Activated CD4-positive, alpha-beta T cell treated with anti-CD3 and anti-CD28 coated beads, Interleukin-2, amount 50 U/mL, for 24 hours (primary cell): ENCODE data around the gene SOX18.
"Not testable (repeated sequence)": the region's sequence is repeated elsewhere in the genome, so short reads cannot be mapped to it uniquely, and the experiment has no call there.

ENCODE experiments used
- DNase-seq, 2 donors: peaks; one replicate each; pipeline ENCODE4 v3.0.0-alpha.2; 2020; ENCODE audit warnings: low read depth in 1 of 2, low spot score in 1 of 2

The SOX18 gene

GRCh38 chr20:64024141-64024990 lies 25.1 kb downstream of the SOX18 start:
- DNase-seq: no peak

- no peak for DNase-seq
Measured at GRCh38 chr20:64023361-64024140, 25.9 kb downstream of the SOX18 start.

GRCh38 chr20:64022671-64023360 lies 26.6 kb downstream of the SOX18 start:
- no peak for DNase-seq

- no peak for DNase-seq
Measured at GRCh38 chr20:64021124-64021975, 28.1 kb downstream of the SOX18 start.

DNA sequence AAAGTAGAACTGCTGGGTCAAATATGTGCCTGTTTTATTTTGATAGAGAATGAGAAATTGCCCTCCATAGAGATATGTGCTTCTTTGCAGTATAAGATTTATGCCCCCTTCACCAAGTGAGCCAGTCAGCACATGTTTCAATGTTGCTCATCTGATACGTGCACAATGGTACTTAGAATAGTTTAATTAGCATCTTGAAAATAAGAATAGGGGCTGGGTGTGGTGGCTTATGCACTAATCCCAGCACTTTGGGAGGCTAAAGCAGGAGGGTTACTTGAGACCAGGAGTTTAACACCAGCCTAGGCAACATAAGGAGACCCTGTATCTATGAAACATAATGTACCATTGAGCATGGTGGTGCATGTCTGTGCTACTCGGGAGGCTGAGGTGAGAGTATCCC lies 33.8 kb downstream of the SOX18 start:
- DNase-seq: no peak

DNA sequence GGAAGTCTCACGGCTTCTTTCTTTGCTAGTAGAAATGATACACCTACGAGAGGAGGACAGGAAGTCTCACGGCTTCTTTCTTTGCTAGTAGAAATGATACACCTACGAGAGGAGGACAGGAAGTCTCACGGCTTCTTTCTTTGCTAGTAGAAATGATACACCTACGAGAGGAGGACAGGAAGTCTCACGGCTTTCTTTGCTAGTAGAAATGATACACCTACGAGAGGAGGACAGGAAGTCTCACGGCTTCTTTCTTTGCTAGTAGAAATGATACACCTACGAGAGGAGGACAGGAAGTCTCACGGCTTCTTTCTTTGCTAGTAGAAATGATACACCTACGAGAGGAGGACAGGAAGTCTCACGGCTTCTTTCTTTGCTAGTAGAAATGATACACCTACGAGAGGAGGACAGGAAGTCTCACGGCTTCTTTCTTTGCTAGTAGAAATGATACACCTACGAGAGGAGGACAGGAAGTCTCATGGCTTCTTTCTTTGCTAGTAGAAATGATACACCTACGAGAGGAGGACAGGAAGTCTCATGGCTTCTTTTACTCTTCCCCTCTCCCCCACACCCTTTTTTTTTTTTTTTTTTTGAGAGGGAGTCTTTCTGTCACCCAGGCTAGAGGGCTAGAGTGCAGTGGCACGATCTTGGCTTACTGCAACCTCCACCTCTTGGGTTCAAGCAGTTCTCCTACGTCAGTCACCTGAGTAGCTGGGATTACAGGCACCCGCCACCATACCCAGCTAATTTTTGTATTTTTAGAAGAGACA lies 36.9 kb downstream of the SOX18 start:
- DNase-seq: not testable (repeated sequence)

DNA sequence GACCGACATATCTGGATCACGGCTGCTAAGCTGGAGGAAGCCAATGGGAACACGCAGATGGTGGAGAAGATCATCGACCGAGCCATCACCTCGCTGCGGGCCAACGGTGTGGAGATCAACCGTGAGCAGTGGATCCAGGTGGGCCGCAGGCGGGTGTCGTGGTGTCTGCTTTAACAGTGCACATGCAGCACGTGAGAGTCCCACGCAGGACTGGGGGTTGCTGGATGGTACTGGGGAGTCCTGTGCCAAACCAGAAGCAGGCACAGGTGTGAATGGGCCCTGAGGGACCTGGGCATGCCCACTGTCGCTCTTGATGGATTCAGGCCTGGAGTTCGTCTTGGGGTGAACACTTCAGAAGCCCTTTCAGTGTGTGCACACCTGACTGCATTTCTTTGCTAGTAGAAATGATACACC lies 38.1 kb downstream of the SOX18 start:
- no peak for DNase-seq

DNA sequence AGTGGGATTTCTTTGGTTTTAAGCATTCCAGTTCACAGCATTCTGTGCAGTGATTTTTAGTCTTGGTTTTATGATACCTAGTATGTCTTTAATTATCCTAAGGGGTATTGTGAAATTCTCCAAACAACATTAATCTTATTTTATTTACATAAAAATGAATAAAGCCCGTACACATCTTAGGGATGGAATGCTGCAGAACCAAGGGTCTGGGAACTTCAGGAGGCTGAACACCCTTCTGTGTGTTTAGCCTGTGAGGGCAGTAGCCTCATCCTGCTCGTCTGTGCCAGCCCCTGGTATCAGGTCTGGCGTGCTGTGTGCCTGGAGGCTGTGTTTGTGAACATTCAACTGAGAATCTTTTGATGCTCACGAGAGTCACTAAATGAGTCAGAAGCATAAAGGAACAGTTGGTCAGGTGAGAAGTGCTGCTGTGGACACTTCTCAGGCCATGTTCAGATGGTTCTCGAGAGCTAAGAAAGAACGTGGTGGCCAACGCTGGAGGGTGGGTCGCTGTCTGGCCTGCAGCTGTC lies 38.7 kb downstream of the SOX18 start:
- no peak for DNase-seq

- DNase-seq: no peak
Measured at GRCh38 chr20:64009811-64010387, 39.5 kb downstream of the SOX18 start.

DNA sequence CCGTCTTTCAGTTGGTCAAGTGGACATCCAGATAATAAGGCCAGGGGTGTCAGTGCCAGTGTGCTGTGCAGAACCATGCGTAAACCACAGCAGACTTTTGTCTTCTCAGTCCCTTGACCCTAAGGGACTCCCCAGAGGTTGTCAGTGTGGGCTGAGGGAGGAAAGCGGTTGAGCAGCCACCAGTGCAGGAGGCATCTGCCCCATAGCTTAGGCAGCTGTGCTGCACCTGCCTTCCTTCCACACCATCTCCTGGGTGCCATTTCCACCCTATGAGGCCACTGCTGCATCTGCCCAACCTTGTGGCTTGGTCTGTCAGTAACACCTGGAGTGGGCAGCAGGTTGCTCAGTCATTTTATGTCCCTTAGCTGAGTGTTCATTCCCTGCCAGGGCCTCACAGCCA lies 42.5 kb downstream of the SOX18 start:
- no peak for DNase-seq

DNA sequence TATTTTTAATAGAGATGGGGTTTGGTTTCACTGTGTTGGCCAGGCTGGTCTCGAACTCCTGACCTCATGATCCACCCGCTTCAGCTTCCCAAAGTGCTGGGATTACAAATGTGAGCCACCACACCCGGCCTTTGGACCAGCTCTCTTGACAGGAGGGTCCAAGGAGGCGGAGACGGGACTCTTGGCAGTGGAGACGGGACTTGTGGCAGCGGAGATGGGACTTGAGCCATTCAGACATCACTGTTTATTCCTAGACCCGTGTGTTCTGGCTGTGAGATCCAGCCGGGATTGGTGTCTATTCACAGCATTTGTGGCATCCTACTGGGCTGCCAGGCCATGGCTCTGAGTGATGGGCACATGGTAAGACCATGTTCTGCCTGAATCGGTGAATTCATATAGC lies 42.9 kb downstream of the SOX18 start:
- DNase-seq: no peak

GRCh38 chr20:64005394-64005793 lies 44.0 kb downstream of the SOX18 start:
- no peak for DNase-seq

- no peak for DNase-seq
Measured at GRCh38 chr20:64003960-64004725, 45.3 kb downstream of the SOX18 start.

- DNase-seq: no peak
Measured at GRCh38 chr20:64001607-64002011, 47.8 kb downstream of the SOX18 start.

- no peak for DNase-seq
Measured at GRCh38 chr20:64000906-64001305, 48.5 kb downstream of the SOX18 start.
